Posterior cingulate gyrus (tissue), 11 donors: ENCODE results near the gene ODF2.
"Not testable (repeated sequence)": the region's sequence is repeated elsewhere in the genome, so short reads cannot be mapped to it uniquely, and the experiment has no call there.

Source experiments
- DNase-seq, 10 donors: peaks; one replicate each; pipeline versions ENCODE4 v3.0.0 to v3.0.0-alpha.2; 2020 to 2021; ENCODE audit warnings: mixed read lengths in 3 of 10
- intact Hi-C: fragments of 100-400 bp; cut with DNase I; formaldehyde crosslinking; loops from one replicate; pipeline ENCODE4 v1.15.1; 2023

The ODF2 gene

DNA sequence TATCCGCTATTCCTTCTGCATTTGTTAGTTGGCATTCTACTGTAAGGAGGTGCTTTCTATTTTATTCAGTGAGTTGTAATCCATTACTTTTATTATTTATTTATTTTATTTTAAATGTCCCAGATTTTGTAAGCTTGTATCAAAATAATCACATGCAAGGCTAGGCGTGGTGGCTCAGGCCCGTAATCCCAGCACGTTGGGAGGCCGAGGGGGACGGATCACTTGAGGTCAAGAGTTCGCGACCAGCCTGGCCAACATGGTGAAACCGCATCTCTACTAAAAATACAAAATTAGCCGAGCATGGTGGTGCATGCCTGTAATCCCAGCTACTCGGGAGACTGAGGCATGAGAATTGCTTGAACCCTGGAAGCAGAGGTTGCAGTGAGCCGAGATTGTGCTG is 50.1 kb downstream of the ODF2 start:
- DNase-seq, intact Hi-C loops: not testable (repeated sequence)

GRCh38 chr9:128512820-128513219 is 57.0 kb downstream of the ODF2 start:
- no peak for DNase-seq
- intact Hi-C loops: no loop called here

DNA sequence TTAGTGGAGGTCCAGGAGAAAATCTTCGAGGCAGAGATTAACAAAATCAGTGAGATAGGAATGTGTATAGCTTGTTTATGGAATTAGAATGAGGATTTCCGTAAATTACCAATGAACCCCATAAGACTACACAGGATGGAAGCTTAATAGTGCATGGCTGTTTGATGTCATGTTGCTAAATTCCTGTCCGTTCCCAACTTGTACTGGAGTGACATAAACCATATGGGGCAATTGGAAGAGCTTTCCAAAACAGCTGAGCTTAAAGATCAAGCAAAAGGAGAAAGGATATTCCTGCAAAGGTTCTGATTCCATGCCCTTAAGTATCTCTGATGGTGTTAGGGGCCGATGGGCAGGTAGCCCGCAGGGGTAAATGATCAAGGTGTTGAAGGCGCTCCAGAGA is 66.2 kb downstream of the ODF2 start:
- intact Hi-C loops: no loop called here
- DNase-seq: no peak

DNA sequence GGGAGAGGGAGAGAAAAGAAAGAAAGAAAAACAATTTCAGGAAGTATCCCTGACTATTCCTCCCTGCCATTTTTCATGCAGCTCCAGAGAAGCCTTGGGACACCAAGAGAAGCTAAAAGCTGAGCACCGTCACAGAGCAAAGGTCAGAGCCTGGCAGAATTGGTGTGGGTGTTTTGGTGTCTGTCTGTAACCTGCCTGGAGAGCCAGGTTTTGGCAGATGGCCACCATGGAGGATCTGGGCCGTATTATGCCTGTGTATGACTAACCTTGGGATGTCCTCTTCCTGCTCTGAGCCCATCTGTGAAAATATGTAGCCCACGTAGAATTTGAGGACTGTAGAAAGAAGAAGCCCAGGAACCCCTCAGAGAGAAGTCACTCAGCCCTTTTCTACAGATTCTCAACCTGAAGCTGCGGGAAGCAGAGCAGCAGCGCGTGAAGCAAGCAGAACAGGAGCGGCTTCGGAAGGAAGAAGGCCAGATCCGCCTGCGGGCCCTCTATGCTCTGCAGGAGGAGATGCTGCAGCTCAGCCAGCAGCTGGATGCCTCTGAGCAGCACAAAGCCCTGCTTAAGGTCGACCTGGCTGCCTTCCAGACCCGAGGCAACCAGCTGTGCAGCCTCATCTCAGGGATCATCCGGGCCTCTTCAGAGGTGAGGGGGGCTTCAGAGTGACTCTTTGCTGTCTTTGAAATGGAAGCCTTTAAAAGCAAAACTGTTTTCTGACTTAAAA is 67.6 kb downstream of the ODF2 start:
- intact Hi-C loops: no loop called here
- peak in 9 of 10 donors; percentile 27 to 89 (median 46) for DNase-seq

- intact Hi-C loops: no loop called here
- DNase-seq: no peak
These were observed 70.9 kb downstream of the ODF2 start for GRCh38 chr9:128526720-128527119.

DNA sequence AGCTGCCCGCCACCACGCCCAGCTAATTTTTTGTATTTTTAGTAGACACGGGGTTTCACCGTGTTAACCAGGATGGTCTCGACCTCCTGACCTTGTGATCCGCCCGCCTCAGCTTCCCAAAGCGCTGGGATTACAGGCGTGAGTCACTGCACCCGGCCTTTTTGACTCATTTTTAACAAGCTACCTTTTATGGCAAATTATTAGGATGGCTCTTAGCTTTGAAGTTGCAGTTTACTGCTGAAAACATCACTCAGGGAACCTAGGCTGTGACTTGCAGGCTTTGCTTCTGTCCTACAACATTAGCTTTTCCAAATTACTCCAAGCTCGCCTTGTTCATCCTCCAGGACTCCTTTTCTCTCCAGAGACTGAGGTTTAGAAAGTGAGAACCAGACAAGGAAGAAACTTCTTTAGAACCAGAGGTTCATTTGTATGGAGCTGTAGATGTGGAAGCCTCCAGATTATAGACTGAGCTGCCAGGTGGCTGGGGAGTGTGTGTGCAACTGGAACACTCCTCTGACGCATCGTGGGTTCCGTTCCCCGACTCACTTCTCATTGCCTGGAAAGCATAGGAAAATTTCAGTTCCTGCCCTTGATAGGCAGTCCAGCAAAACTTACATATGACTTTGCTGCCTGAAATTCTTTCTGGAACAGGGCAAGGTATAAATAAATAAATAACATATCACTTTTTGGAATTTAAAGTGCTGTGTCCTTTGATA is 72.8 kb downstream of the ODF2 start:
- peak in 1 of 10 donors; percentile 13 for DNase-seq
- intact Hi-C loops: no loop called here

DNA sequence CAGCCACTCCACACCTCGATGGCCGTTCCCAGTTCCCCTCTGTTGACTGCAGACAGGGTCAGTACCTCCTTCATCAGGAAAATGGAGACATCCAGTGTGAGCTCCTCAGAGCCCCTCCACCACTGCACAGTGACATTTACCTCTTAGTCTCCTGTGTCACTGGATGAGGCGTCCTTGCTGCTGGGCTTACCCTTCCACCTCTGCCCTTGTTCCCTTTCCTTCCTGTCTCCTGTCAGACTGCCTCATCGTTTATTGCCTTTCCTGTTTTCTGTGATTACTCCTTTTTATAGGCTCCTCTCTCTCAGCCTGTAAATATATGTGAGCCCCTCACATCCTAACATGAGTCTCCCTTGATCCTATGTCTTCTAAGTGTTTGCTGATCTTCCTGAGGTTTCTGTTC is 73.4 kb downstream of the ODF2 start:
- DNase-seq: peak in 1 of 10 donors; percentile 21
- intact Hi-C loops: no loop called here

- peak in 1 of 10 donors; percentile 4 for DNase-seq
- intact Hi-C loops: no loop called here
These were observed 76.8 kb downstream of the ODF2 start for GRCh38 chr9:128532581-128532980.

DNA sequence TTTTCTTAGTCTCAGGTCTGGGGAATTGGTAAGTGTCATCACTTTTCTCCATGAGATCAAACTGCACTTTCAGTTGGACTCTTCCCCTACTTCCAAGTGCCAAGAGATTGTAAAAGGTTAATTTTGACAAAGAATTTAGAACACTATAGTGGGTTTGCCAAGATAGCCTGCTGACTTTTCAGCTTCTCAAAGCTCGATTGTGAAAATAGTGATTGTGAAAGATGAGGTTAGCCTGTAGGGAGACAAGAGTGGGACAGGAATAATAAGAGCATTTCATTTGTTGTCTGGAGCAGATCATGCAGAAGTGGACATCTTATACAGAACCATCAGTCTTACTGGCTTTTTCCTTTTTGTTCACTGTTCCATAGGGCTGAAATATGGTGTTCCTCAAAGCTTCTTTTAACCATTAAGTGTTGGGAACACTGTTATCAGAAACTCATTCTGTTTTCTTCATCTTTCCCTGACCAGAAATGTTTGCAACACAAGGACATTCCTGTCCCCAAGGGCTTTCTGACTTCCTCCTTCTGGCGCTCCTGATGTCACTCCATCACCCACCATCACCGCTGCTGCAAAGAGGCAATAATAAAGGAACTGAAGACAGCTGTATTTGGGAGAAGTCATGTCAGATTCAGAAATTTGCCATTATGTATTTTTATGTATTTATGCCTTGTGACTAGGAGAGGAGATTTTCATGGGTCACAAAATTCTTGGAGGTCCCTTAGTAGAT is 85.0 kb downstream of the ODF2 start:
- intact Hi-C loops: no loop called here
- DNase-seq: no peak

- intact Hi-C loops: no loop called here
These were observed 90.7 kb downstream of the ODF2 start for GRCh38 chr9:128546504-128546903.

GRCh38 chr9:128548876-128549275 is 93.1 kb downstream of the ODF2 start:
- intact Hi-C loops: no loop called here
- peak in 1 of 10 donors; percentile 9 for DNase-seq

More at GRCh38 chr9:128546504-128546903, 90.7 kb downstream of the ODF2 start:
- DNase-seq: no peak

GRCh38 chr9:128550226-128550625 is 94.4 kb downstream of the ODF2 start:
- DNase-seq: peak in 6 of 10 donors; percentile 29 to 87 (median 40)
- intact Hi-C loops: loop anchor here (5.0 kb wide), 1 partner anchor 48 kb away; the partner anchor contains the start of gene GLE1
